Spleen (tissue), 11 donors: ENCODE results near the gene ATG4D. TPM values are rescaled to one million over a fixed set of nuclear protein-coding genes. Genes with fewer than 3 reads are reported as not detected.

Experiments
- DNase-seq: peaks from one replicate; pipeline ENCODE4 v3.0.0-alpha.2; 2020
- H3K27ac ChIP-seq, 8 donors: fragments of 200-600 bp; sonication (generic) in 7 of 8; 1 replicate in 4 of 8; 2 replicates in 4 of 8; pipeline versions ENCODE4 v1.5.0 to v1.8.0; 2016 to 2021; ENCODE audit warnings: inconsistent platforms in 4 of 8, mild to moderate bottlenecking in 4 of 8, moderate library complexity in 1 of 8
- H3K27me3 ChIP-seq, 7 donors: fragments of 200-600 bp; sonication (generic) in 6 of 7; replicated peaks in 1 of 7; 1 replicate in 4 of 7; 2 replicates in 3 of 7; pipeline versions ENCODE4 v1.5.0 to v1.8.0; 2016 to 2021; ENCODE audit warnings: inconsistent platforms in 3 of 7, mild to moderate bottlenecking in 1 of 7
- H3K36me3 ChIP-seq, 6 donors: fragments of 200-600 bp; sonication (generic) in 5 of 6; 1 replicate in 4 of 6; 2 replicates in 2 of 6; pipeline versions ENCODE4 v1.5.0 to v1.8.0; 2016 to 2021; ENCODE audit warnings: inconsistent platforms in 2 of 6
- H3K4me1 ChIP-seq, 6 donors: fragments of 200-600 bp; sonication (generic) in 5 of 6; 1 replicate in 3 of 6; 2 replicates in 3 of 6; pipeline versions ENCODE4 v1.5.0 to v1.8.0; 2016 to 2021; ENCODE audit warnings: inconsistent platforms in 3 of 6
- H3K4me3 ChIP-seq, 8 donors: fragments of 200-600 bp; sonication (generic) in 7 of 8; 1 replicate in 4 of 8; 2 replicates in 4 of 8; pipeline versions ENCODE4 v1.5.0 to v1.8.0; 2016 to 2021; ENCODE audit warnings: inconsistent platforms in 4 of 8, mild to moderate bottlenecking in 4 of 8, moderate library complexity in 2 of 8
- H3K9me3 ChIP-seq, 8 donors: fragments of 200-600 bp; sonication (generic) in 7 of 8; 1 replicate in 4 of 8; 2 replicates in 4 of 8; pipeline versions ENCODE4 v1.5.0 to v1.8.0; 2016 to 2021; ENCODE audit warnings: inconsistent platforms in 4 of 8
- CTCF ChIP-seq, 11 experiments: fragments of 200-600 bp in 7 of 11; fragments of 450-650 bp in 4 of 11; sonication (generic) in 4 of 11; IDR thresholded peaks in 8 of 11; conservative IDR thresholded peaks in 3 of 11; 1 replicate in 7 of 11; 2 replicates in 4 of 11; pipeline versions ENCODE4 v1.4.0 to v1.8.0; 2016 to 2021; ENCODE audit warnings: antibody characterized with exemption in 11 of 11, inconsistent platforms in 4 of 11, mild to moderate bottlenecking in 1 of 11
- POLR2A ChIP-seq, 3 donors: fragments of 450-650 bp; IDR thresholded peaks; one replicate each; pipeline ENCODE4 v1.5.1; 2017; ENCODE audit warnings: antibody characterized with exemption in 3 of 3, mild to moderate bottlenecking in 1 of 3
- POLR2AphosphoS5 ChIP-seq, 3 donors: sonication (generic); formaldehyde crosslinking; IDR thresholded peaks; one replicate each; pipeline ENCODE4 v1.5.1; 2017; ENCODE audit warnings: antibody characterized with exemption in 3 of 3
- WGBS, 5 donors: extraction: QIAGEN DNeasy Blood & Tissue Kit in 3 of 5; methylation state at CpG; one replicate each; pipeline versions ENCODE4 v1.1.5 to v1.1.7; 2013 to 2018; 5-methylcytosine and 5-hydroxymethylcytosine counted together
- intact Hi-C: fragments of 100-400 bp; cut with DNase I; formaldehyde crosslinking; loops from one replicate; pipeline ENCODE4 v1.15.0; 2023; ENCODE audit warnings: low total_unique reads
- polyA plus RNA-seq, 3 donors: library from polyadenylated mRNA; stranded (reverse); fragments of 200-250 nt; gene quantifications; one replicate each; pipeline ENCODE4 v1.2.1, GENCODE V29; 2013
- total RNA-seq, 7 donors: library from RNA; depleted of rRNA in 3 of 7; stranded (reverse); fragments of >200 nt in 3 of 7; fragmentation: NEBNext Ultra II Directional in 4 of 7; extraction: Animal tissue kit (Norgen Biotek cat#: 25700) in 4 of 7; gene quantifications; one replicate each; pipeline versions ENCODE4 v1.1.0 to v1.2.1, GENCODE V29; 2016 to 2021
- donor health status: healthy with polysubstance abuse.
- donor health status: DM: no; HTN: no; CAD: no; lungs with moderate emphysema.
- donor health status: DM: no; HTN: no; CAD: no.
- donor health status: Bipolar disorder and iron deficiency.
- donor health status: healthy.
- donor health status: DM: no; HTN: no; CAD: no.
- donor health status: DM: yes; HTN: yes; CAD: no.

ATG4D gene
- total and polyA plus RNA-seq, 10 donors = 18.2 to 40.5 (median 32.1) TPM

GRCh38 chr19:10566658-10567410, 23.1 kb downstream of the ATG4D start:
- DNase-seq = peak; percentile 89
- Histone ChIP-seq H3K9me3 (no peaks in the 10 kb centered on the region), H3K27ac (peak overlapping the region; percentile 69 to 98 (median 94)), H3K36me3 (peaks cover 0 to 31% (median 6%) of the 10 kb centered on the region in 6 donors), H3K4me3 (peak overlapping the region; percentile 16 to 98 (median 89)), H3K27me3 (no peaks in the 10 kb centered on the region), H3K4me1 (peaks cover 28 to 76% (median 48%) of the 10 kb centered on the region in 6 donors)
- TF ChIP-seq CTCF (IDR thresholded peaks at IDR 0.05 in 8 of 11, conservative IDR thresholded peaks at IDR 0.05 in 3 of 11) (no peak), POLR2A (IDR thresholded peaks at IDR 0.05) (no peak), POLR2AphosphoS5 (IDR thresholded peaks at IDR 0.05) (peak; percentile 65 to 74 (median 69))
- WGBS, 5 donors = 30 to 34% (median 31%) methylated on average over 15 to 19 of the region's 19 CpGs
- intact Hi-C loops = loop anchor here (5.0 kb wide), 1 partner anchor 65 kb away; the partner anchor contains the start of gene KEAP1

- DNase-seq = no peak
- 6 to 18% (median 12%) methylated on average over 5 of the region's 5 CpGs for WGBS, 5 donors
- peak overlapping the region; percentile 53 to 98 (median 89) for H3K4me3 ChIP-seq
- intact Hi-C loops = loop anchor here (5.0 kb wide), 1 partner anchor 65 kb away; the partner anchor contains the start of gene KEAP1
- H3K36me3 ChIP-seq = peaks cover 0 to 23% (median 2%) of the 10 kb centered on the region in 6 donors
- H3K27me3 ChIP-seq = no peaks in the 10 kb centered on the region
- TF ChIP-seq POLR2AphosphoS5 (IDR thresholded peaks at IDR 0.05) = no peak
- peaks cover 33 to 77% (median 55%) of the 10 kb centered on the region in 6 donors for H3K4me1 ChIP-seq
- H3K27ac ChIP-seq = peak overlapping the region; percentile 69 to 98 (median 94)
- no peaks in the 10 kb centered on the region for H3K9me3 ChIP-seq
These were observed 24.0 kb downstream of the ATG4D start for GRCh38 chr19:10567656-10568055.

GRCh38 chr19:10568062-10568825, 24.5 kb downstream of the ATG4D start:
- WGBS, 5 donors = 0 to 1% (median 1%) methylated on average over 14 to 58 of the region's 58 CpGs
- no peak for DNase-seq

More at GRCh38 chr19:10568062-10568825, 24.5 kb downstream of the ATG4D start:
- TF ChIP-seq POLR2AphosphoS5 (IDR thresholded peaks at IDR 0.05) (no peak), POLR2A (IDR thresholded peaks at IDR 0.05) (no peak), CTCF (IDR thresholded peaks at IDR 0.05 in 8 of 11, conservative IDR thresholded peaks at IDR 0.05 in 3 of 11) (no peak)
- Histone ChIP-seq H3K27ac (peak overlapping the region; percentile 69 to 98 (median 94)), H3K4me1 (peaks cover 33 to 72% (median 56%) of the 10 kb centered on the region in 6 donors), H3K36me3 (peaks cover 0 to 17% (median 0%) of the 10 kb centered on the region in 6 donors), H3K9me3 (no peaks in the 10 kb centered on the region), H3K4me3 (peak overlapping the region; percentile 53 to 98 (median 89)), H3K27me3 (no peaks in the 10 kb centered on the region)
- intact Hi-C loops = loop anchor here (5.0 kb wide), 1 partner anchor 66 kb away; the partner anchor contains the start of gene KEAP1
